GM19455 (cell line): ENCODE measurements around the gene KRT8.
"Not testable (repeated sequence)": the region's sequence is repeated elsewhere in the genome, so short reads cannot be mapped to it uniquely, and the experiment has no call there.

ENCODE experiments used
- ATAC-seq: cut with Tn5 transposase; IDR thresholded peaks from one replicate; pipeline ENCODE4 v1.9.1; 2021; ENCODE audit not compliant: unreplicated experiment

KRT8 gene

DNA sequence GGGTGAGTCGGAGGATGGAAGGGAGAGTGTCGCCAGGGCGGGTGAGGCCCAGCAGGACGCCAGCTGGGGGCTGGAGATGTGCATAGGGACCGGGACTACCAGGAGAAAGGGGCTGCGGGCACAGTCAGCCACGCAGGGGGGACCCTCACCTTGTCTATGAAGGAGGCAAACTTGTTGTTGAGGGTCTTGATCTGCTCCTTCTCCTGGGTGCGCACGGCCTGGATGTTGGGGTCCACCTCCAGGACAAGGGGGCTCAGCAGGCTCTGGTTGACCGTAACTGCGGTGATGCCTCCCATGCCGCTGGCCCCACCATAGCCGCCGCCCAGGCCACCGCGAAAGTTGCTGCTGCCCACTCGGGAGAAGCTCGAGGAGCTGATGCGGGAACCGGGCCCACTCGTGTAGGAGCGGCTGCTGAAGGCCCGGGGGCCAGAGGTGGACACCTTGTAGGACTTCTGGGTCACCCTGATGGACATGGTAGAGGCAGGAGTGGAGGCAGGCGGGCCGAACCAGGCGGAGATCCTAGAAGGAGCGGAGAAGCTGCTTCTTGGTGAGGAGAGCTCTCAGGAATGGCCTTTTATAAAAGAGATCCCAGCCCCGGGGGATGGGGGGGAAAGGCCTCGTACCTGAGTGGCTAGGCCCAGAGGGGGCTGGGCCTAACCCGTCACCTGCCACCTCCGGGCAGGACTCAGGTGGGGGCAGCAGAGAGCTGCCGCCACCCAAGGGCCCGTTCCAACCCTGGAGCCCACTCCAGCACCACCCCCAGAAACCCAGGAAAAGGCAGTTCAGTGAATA lies at the start of gene KRT8:
Gene KRT8 (minus strand): TSS at position 568 of the 792 bp plus-strand sequence. CDS start 95 bp downstream, at position 473.
- not testable (repeated sequence) for ATAC-seq

- no peak for ATAC-seq
These were observed 48.4 kb upstream of the KRT8 start for GRCh38 chr12:52953181-52953841.

DNA sequence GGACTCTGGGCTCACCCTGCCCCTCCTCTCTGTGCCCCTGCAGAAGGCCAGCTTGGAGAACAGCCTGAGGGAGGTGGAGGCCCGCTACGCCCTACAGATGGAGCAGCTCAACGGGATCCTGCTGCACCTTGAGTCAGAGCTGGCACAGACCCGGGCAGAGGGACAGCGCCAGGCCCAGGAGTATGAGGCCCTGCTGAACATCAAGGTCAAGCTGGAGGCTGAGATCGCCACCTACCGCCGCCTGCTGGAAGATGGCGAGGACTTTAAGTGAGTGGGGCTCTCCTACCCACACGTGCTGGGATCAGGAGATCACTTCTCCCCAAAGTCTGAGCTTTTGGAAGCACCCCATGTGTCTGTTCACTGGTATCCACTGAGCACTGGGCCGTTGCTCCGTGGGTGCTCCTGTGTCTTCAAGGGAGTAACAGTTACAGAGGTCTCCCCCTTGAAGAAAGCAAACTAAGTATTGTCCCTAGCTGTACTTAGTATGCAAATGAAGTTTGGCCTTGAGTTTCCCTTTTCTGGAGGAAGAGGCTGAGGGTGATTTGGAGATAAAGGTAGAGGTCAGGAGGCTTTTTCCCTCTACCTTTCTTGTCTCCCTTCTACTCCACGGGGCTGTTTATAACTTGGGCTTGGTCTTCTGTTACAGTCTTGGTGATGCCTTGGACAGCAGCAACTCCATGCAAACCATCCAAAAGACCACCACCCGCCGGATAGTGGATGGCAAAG lies 47.4 kb upstream of the KRT8 start:
- no peak for ATAC-seq

GRCh38 chr12:52951640-52952039 lies 46.8 kb upstream of the KRT8 start:
- ATAC-seq = no peak

DNA sequence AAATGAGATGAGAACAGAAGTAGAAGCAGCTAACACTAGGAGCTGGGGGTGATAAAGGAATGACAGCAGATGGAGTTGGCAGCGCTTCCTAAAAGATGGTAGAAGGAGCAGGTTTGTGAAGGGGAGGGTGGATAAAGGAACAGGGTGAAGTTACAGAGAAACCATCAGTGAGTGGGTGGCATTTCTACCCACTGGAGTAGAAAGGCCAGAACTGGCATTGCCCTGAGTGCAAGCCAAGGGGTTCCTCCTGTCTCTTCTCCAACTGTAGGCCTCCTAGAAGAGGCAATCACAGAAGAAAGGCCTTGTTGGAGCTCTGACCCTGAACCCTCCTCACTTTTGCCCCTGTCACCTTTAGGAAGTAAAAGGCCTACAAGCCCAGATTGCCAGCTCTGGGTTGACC lies 46.2 kb upstream of the KRT8 start:
- ATAC-seq = no peak

DNA sequence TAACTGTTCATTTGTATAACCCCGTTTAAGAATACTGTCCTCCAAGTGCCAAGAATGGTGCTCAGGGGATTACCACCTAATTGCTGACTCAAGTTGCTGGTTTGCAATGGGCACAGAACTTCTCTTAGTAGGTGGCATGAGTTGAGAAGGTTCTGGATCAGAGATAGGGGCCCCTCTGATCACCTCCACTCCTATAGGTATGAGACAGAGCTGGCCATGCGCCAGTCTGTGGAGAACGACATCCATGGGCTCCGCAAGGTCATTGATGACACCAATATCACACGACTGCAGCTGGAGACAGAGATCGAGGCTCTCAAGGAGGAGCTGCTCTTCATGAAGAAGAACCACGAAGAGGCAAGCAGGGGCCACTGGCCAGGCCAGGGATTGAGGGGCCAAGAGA lies 45.7 kb upstream of the KRT8 start:
- no peak for ATAC-seq

- ATAC-seq = no peak
These were observed 44.8 kb upstream of the KRT8 start for GRCh38 chr12:52949413-52950331.

- no peak for ATAC-seq
These were observed 43.0 kb upstream of the KRT8 start for GRCh38 chr12:52947738-52948423.

GRCh38 chr12:52946797-52947547 lies 42.1 kb upstream of the KRT8 start:
- no peak for ATAC-seq

DNA sequence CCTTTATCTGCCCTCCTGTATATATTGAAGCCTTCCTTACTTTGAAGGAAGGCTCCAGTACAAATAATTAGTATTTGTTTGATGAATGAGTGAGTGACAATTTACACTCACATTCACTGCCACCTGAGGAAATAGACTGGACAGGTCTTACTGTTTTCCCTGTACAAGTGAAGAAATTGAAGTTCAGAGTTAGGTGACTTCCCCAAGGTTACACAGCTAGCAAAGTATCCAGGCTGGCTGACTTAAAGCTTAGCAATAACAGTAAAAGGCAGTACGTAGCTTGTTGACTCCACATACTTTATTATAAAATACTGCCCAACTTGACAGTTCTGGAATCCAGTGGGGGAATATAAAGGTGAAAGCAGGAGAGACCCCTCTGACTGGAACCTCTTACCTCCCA lies 41.5 kb upstream of the KRT8 start:
- ATAC-seq = no peak

DNA sequence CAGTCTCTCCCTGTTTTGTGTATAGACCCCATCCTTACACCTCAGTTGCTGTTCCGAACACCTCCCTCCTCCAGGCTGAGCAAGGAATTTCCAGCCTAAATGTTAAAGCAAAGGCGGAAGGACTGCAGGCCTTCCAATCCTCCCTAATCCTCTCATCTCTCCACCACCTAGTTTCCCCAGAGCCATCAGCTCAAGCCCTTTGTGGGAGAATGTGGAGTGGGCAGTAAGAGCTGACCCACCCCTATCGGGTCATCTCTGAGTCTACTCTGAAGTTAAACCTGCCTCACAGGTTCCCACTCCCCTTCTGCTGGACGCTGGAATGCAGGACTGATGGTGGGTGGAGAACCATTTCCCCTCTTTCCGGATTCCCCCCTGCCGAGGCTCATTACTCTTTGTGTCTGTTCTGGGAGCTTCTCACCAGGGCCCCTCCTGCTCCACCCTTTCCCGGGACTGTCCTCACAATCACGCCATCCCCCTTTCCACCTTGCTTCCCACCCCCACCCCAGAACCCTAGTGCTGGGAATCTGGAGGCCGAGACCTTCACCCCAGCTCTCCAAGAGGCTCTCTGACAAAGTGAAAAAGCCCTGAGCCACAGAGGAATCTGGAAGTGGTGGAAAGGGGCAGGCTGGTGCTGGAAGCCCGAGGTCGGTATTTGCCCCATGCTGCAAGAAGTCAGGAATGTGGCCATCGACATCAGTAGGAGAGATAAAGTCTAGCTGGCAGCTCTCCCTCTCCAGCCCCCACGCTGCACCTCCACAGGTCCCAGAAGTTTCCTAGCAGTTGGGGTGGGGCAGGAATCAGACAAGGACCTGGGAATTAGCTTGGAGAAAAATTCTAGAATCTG lies 40.7 kb upstream of the KRT8 start:
- no peak for ATAC-seq

DNA sequence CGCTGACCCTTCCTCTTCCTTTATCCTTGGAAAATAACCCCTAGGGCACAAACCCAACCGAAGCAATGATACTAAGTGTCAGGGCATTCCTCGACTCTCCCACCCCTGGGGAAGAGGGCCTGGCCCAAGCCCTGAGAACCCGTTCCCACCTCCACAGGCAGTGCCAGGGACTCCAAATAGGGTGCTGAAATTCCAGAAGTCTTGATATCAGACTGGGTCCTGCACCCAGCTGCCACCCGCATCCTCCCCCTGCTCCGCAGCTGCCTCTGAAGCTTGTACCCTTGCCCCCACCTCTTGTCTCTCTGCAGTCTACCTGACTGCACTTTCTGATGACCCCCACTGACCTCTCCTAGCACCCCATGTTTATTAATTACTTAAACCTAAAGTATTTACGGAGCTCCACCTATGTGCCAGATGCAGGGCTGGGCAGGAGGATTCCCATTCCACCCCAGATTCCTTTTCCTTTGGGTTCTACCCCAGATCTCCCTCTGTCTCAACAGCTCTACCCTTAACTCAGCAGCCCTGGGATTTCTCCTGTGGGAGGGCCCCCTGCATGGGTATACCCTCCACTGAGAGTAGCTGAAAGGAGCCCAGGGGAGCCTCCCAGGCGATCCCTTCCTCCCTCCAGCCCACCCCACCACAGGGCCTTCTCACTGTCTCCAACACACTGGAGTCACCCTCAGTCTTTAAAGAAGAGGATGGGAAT lies 40.0 kb upstream of the KRT8 start:
- no peak for ATAC-seq

GRCh38 chr12:52942901-52943181 lies 38.0 kb upstream of the KRT8 start:
- ATAC-seq = no peak

DNA sequence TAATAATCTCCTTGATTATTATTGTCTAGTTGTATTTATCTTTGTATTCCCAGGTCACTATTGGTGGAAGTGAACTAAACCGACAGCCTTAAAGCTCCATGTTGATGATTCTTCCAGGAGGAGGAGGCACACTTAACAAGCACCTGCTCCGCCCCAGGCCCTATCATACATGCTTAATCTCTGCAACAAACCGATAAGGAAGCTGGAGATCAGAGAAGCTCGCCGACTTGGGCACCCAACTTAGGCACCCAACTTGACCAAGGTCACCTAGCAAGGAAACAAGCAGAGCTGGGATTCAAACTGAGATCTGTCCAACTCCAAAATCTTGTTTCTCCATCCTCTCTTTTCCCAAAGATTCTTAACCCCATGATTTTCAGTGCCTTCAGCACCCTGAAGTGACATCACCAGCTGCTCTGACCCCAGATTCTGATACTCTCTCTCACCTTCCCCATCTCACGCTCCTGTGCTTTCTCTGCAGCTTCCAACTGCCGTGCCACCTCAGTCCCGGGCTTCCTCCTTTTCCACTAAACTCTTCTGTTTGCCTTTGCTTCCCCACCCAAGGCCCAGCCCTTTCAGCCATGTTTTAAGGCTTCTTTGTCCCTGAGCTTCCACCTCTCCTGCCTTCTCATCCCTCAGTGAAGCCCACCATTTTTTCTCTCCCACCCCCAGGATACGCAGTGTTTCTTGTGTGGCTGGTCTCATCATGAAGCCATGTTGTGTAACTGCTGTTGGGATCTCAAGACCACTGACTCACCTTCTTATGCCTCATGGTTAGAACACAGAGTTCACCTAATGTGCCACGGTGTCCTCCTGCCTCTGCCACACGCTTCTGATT lies 37.4 kb upstream of the KRT8 start:
- no peak for ATAC-seq

- ATAC-seq = no peak
These were observed 24.7 kb upstream of the KRT8 start for GRCh38 chr12:52929538-52929937.

GRCh38 chr12:52927964-52928363 lies 23.1 kb upstream of the KRT8 start:
- no peak for ATAC-seq

DNA sequence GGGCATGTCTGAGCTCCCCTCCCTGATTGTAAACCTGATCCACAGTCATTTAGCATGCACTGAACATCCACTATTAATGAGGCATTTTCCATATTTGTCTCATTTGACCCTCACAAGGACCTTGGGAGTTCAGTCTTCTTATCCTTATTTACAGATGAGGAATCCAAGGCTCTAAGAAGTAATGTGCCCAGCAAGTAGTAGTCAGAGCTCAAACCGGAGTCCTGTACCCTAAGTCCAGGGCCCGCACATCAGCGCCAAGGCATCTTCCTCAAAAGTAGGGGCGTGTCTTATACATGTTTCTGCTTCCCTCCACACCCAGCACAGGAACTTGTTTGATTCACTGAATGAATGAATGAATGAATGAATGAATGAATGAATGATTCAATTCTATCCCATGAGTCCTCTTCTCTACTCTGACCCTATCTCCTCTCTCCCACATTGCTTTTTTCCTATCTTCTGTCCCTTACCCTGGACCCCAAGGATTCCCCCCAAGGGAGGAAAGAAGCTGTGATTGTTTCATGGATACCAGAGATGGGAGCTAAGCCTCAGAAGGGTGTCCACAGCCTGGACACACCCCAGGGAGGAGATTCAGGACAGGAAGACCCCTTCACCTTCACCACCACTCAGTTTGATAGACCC lies 21.8 kb upstream of the KRT8 start:
- ATAC-seq = no peak
